ENCODE measurements around the gene CD1D. TPM values are rescaled to one million over a fixed set of nuclear protein-coding genes. Genes with fewer than 3 reads are reported as not detected.

The CD1D gene
- total RNA-seq, 3 donors from 2014 or later: 0.96 to 2.0 (median 1.8) TPM

DNA sequence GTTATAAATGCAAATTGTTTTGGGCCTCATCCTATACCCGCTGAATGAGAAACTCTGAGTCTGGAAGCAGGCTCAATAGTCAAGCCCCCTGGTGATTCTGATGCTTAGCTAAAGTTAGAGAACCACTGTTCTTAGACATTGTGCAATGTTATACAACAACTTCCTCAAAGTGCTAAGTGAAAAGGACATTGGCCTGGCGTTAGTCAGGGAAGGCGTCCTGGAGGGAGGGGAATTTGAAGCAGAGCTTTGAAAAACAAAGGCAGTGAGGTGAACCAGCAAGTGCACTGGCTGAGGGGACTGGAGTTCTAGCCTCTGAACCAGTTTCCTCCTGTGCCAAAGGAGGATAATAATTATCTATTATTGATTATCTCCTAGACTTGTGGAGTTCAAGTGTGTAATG is 5.1 kb downstream of the CD1D start:
- H3K9me3 ChIP-seq: no peaks in the 10 kb centered on the region
- intact Hi-C loops (cut with DNase I; ENCODE audit: low total_unique reads): no loop called here
- TF ChIP-seq, protein P1, sequence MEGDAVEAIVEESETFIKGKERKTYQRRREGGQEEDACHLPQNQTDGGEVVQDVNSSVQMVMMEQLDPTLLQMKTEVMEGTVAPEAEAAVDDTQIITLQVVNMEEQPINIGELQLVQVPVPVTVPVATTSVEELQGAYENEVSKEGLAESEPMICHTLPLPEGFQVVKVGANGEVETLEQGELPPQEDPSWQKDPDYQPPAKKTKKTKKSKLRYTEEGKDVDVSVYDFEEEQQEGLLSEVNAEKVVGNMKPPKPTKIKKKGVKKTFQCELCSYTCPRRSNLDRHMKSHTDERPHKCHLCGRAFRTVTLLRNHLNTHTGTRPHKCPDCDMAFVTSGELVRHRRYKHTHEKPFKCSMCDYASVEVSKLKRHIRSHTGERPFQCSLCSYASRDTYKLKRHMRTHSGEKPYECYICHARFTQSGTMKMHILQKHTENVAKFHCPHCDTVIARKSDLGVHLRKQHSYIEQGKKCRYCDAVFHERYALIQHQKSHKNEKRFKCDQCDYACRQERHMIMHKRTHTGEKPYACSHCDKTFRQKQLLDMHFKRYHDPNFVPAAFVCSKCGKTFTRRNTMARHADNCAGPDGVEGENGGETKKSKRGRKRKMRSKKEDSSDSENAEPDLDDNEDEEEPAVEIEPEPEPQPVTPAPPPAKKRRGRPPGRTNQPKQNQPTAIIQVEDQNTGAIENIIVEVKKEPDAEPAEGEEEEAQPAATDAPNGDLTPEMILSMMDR (IDR thresholded peaks at IDR 0.05): no peak
- TF ChIP-seq POLR2AphosphoS5 (IDR thresholded peaks at IDR 0.05): no peak
- no peak for TF ChIP-seq POLR2A (IDR thresholded peaks at IDR 0.05)
- H3K36me3 ChIP-seq: no peaks in the 10 kb centered on the region
- H3K4me1 ChIP-seq: no peaks in the 10 kb centered on the region
- no peak overlapping the region for H3K4me3 ChIP-seq
- no peak overlapping the region for H3K27ac ChIP-seq
- H3K27me3 ChIP-seq: peaks cover 0 to 35% of the 10 kb centered on the region in 2 donors
- DNase-seq (ENCODE audit: low spot score in 2 of 2): no peak

DNA sequence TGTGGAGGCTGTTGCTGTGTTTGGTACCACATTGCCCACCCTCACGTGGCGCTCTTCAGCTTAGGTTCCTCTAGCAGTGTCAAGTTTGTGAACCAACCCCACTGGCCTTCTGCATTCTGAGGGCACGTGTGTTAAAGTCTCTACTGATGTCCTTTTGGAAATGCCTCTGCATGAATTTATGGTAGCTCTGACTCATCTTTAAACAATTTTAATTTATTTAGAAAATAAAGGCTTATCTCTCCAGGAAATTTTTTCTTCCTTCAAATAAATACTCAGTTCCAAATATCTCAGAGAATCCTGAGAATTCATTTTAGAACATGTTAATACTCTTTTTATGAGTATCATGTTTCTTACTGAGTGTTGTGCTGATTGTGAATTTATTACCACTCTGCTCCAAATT is 5.5 kb downstream of the CD1D start:
- H3K9me3 ChIP-seq: no peaks in the 10 kb centered on the region
- DNase-seq (ENCODE audit: low spot score in 2 of 2): no peak
- H3K4me1 ChIP-seq: no peaks in the 10 kb centered on the region
- TF ChIP-seq POLR2A (IDR thresholded peaks at IDR 0.05) (no peak), POLR2AphosphoS5 (IDR thresholded peaks at IDR 0.05) (no peak)
- TF ChIP-seq, protein P1 (IDR thresholded peaks at IDR 0.05): no peak
- H3K27ac ChIP-seq: no peak overlapping the region
- intact Hi-C loops (cut with DNase I; ENCODE audit: low total_unique reads): no loop called here
- no peak overlapping the region for H3K4me3 ChIP-seq
- no peaks in the 10 kb centered on the region for H3K36me3 ChIP-seq
- H3K27me3 ChIP-seq: peaks cover 0 to 35% of the 10 kb centered on the region in 2 donors

DNA sequence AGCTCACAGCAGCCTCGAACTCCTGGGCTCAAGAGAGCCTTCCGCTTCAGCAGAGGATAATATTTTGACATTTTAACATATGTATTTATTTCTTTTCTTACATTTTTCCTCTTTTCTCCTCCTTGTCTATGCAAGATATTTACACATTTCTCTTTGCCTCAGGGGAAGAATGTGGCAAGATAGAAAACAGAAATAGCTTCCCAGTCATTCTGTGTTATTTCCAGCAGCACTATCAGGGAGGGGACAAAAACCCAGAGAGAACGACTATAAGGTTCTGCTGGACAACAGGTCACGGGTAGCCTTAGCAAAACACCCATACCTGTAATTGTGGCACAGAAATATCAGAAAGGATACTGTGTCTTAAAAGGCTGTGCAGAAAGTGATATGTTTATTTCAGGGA is 7.9 kb downstream of the CD1D start:
- Histone ChIP-seq H3K36me3 (no peaks in the 10 kb centered on the region), H3K27me3 (peaks cover 0 to 16% of the 10 kb centered on the region in 2 donors), H3K9me3 (no peaks in the 10 kb centered on the region), H3K4me3 (no peak overlapping the region), H3K27ac (no peak overlapping the region), H3K4me1 (no peaks in the 10 kb centered on the region)
- intact Hi-C loops (cut with DNase I; ENCODE audit: low total_unique reads): no loop called here
- no peak for DNase-seq (ENCODE audit: low spot score in 2 of 2)
- TF ChIP-seq, protein P1 (IDR thresholded peaks at IDR 0.05): no peak
- TF ChIP-seq POLR2A (IDR thresholded peaks at IDR 0.05): no peak
- no peak for TF ChIP-seq POLR2AphosphoS5 (IDR thresholded peaks at IDR 0.05)

DNA sequence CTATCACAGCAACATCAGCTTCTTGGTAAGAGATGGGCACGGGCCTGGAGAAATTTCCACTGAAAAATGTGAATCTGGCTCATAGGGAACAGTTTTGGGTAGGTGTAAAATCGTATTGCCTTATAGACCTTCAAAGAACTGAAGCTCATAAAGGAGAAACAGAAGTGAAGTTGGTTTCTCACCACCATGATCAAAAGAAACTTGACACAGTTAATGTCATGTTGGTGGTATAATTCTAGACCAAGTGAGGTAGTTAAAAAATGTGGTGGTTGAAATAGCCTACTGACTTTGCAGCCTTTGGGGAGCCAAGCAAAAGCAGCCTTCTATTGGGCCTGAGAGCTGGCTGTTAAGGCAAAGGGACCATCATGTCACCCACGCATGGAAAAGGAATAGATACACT is 8.9 kb downstream of the CD1D start:
- Histone ChIP-seq H3K27ac (no peak overlapping the region), H3K27me3 (peaks cover 0 to 11% of the 10 kb centered on the region in 2 donors), H3K4me1 (no peaks in the 10 kb centered on the region), H3K36me3 (no peaks in the 10 kb centered on the region), H3K9me3 (no peaks in the 10 kb centered on the region), H3K4me3 (no peak overlapping the region)
- DNase-seq (ENCODE audit: low spot score in 2 of 2): no peak
- TF ChIP-seq POLR2A (IDR thresholded peaks at IDR 0.05) (no peak), POLR2AphosphoS5 (IDR thresholded peaks at IDR 0.05) (no peak)
- TF ChIP-seq, protein P1 (IDR thresholded peaks at IDR 0.05): no peak
- intact Hi-C loops (cut with DNase I; ENCODE audit: low total_unique reads): no loop called here

DNA sequence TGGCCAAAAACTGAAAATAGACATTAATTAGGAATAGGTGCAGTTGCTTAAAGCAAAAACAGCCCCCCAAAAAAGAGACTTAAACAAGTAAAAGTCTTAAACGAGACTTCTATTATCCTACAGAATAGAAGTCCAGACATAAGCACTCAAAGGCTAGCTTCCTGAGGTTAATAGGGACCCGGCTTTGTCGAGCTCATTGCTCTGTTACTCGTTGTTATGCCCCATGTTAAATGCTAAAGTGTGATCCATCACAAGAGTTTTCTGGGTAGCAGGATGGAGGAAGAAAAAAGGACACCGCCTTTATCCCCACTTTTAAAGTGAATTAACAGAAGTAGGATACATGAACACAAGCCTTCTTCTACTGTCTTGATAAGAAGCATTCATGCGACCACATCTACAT is 10.6 kb downstream of the CD1D start:
- H3K27me3 ChIP-seq: peaks cover 0 to 11% of the 10 kb centered on the region in 2 donors
- no peaks in the 10 kb centered on the region for H3K36me3 ChIP-seq

More for the DNA sequence above, 10.6 kb downstream of the CD1D start:
- intact Hi-C loops (cut with DNase I; ENCODE audit: low total_unique reads): no loop called here
- H3K4me1 ChIP-seq: no peaks in the 10 kb centered on the region
- H3K9me3 ChIP-seq: no peaks in the 10 kb centered on the region
- DNase-seq (ENCODE audit: low spot score in 2 of 2): no peak
- no peak overlapping the region for H3K27ac ChIP-seq
- TF ChIP-seq POLR2A (IDR thresholded peaks at IDR 0.05) (no peak), POLR2AphosphoS5 (IDR thresholded peaks at IDR 0.05) (no peak)
- TF ChIP-seq, protein P1 (IDR thresholded peaks at IDR 0.05): no peak
- H3K4me3 ChIP-seq: no peak overlapping the region
